Naive B cell (primary cell): ENCODE results near the gene CCDC158. TPM values are rescaled to one million over a fixed set of nuclear protein-coding genes. Genes with fewer than 3 reads are reported as not detected.

ENCODE experiments used
- ATAC-seq, 2 donors: fragments of 150-1000 bp; cut with Tn5 transposase; 2 replicates each; pipeline ENCODE4 v1.10.0; 2021; ENCODE audit warnings: low read depth in 2 of 2, mild to moderate bottlenecking in 2 of 2, moderate library complexity in 2 of 2
- DNase-seq: peaks from one replicate; pipeline ENCODE4 v3.0.0; 2022
- H3K27ac Mint-ChIP-seq, 6 donors: one replicate each; pipeline ENCODE4 v1.8.0; 2020 to 2022; ENCODE audit warnings: mild to moderate bottlenecking in 6 of 6, mixed read lengths in 6 of 6, moderate library complexity in 5 of 6, inconsistent platforms in 2 of 6
- H3K27me3 Mint-ChIP-seq, 3 donors: one replicate each; pipeline ENCODE4 v1.8.0; 2021 to 2022; ENCODE audit warnings: mixed read lengths in 3 of 3, mild to moderate bottlenecking in 1 of 3
- H3K36me3 Mint-ChIP-seq, 2 donors: one replicate each; pipeline ENCODE4 v1.8.0; 2020 to 2022; ENCODE audit warnings: mixed read lengths in 2 of 2, inconsistent platforms in 1 of 2, mild to moderate bottlenecking in 1 of 2
- H3K4me1 Mint-ChIP-seq, 3 donors: one replicate each; pipeline ENCODE4 v1.8.0; 2020 to 2022; ENCODE audit warnings: mixed read lengths in 3 of 3, inconsistent platforms in 1 of 3, mild to moderate bottlenecking in 1 of 3, moderate library complexity in 1 of 3
- H3K4me3 Mint-ChIP-seq, 8 donors: one replicate each; pipeline ENCODE4 v1.8.0; 2020 to 2022; ENCODE audit warnings: mild to moderate bottlenecking in 8 of 8, mixed read lengths in 8 of 8, moderate library complexity in 8 of 8, inconsistent platforms in 2 of 8
- H3K9me3 Mint-ChIP-seq, 7 donors: one replicate each; pipeline ENCODE4 v1.8.0; 2020 to 2022; ENCODE audit warnings: mixed read lengths in 7 of 7, mild to moderate bottlenecking in 5 of 7, inconsistent platforms in 2 of 7, moderate library complexity in 1 of 7
- polyA plus RNA-seq, 6 donors: library from polyadenylated mRNA; unstranded; fragments of 300-500 nt; fragmentation: Illumina TruSeq; gene quantifications; one replicate each; pipeline ENCODE4 v1.2.3, GENCODE V29; 2021; ENCODE audit warnings: low read depth in 6 of 6

The CCDC158 gene
- polyA plus RNA-seq, 6 donors from 2014 or later = not detected

- Mint-ChIP-seq H3K4me3 (no peak overlapping the region), H3K27me3 (peaks cover 8 to 30% (median 18%) of the 10 kb centered on the region in 3 donors), H3K4me1 (no peaks in the 10 kb centered on the region), H3K9me3 (no peaks in the 10 kb centered on the region), H3K27ac (no peak overlapping the region), H3K36me3 (no peaks in the 10 kb centered on the region)
- no peak for ATAC-seq
- no peak for DNase-seq
These were observed 147.9 kb downstream of the CCDC158 start for GRCh38 chr4:76272999-76273398.

- Mint-ChIP-seq H3K27ac (no peak overlapping the region), H3K36me3 (no peaks in the 10 kb centered on the region), H3K4me1 (no peaks in the 10 kb centered on the region), H3K9me3 (no peaks in the 10 kb centered on the region), H3K4me3 (no peak overlapping the region), H3K27me3 (peaks cover 8 to 30% (median 18%) of the 10 kb centered on the region in 3 donors)
- DNase-seq (no peak), ATAC-seq (no peak)
These were observed 148.4 kb downstream of the CCDC158 start for GRCh38 chr4:76272582-76272981.

GRCh38 chr4:76272073-76272472 is 148.9 kb downstream of the CCDC158 start:
- H3K27me3 Mint-ChIP-seq = peaks cover 8 to 30% (median 18%) of the 10 kb centered on the region in 3 donors
- H3K9me3 Mint-ChIP-seq = no peaks in the 10 kb centered on the region
- H3K36me3 Mint-ChIP-seq = no peaks in the 10 kb centered on the region
- H3K27ac Mint-ChIP-seq = no peak overlapping the region
- H3K4me3 Mint-ChIP-seq = no peak overlapping the region
- DNase-seq = no peak
- no peaks in the 10 kb centered on the region for H3K4me1 Mint-ChIP-seq
- no peak for ATAC-seq

- no peak for DNase-seq
- Mint-ChIP-seq H3K4me3 (no peak overlapping the region), H3K4me1 (no peaks in the 10 kb centered on the region), H3K27ac (peak overlapping the region in 1 of 6 donors; percentile 8), H3K9me3 (no peaks in the 10 kb centered on the region), H3K36me3 (no peaks in the 10 kb centered on the region), H3K27me3 (peaks cover 8 to 27% (median 13%) of the 10 kb centered on the region in 3 donors)
- no peak for ATAC-seq
These were observed 149.7 kb downstream of the CCDC158 start for GRCh38 chr4:76271248-76271647.

GRCh38 chr4:76270244-76271175 is 150.4 kb downstream of the CCDC158 start:
- no peak for ATAC-seq
- no peak overlapping the region for H3K27ac Mint-ChIP-seq
- H3K4me3 Mint-ChIP-seq = peak overlapping the region in 1 of 8 donors; percentile 31
- no peaks in the 10 kb centered on the region for H3K36me3 Mint-ChIP-seq
- no peaks in the 10 kb centered on the region for H3K9me3 Mint-ChIP-seq
- no peaks in the 10 kb centered on the region for H3K4me1 Mint-ChIP-seq
- H3K27me3 Mint-ChIP-seq = peaks cover 7 to 20% (median 8%) of the 10 kb centered on the region in 3 donors
- no peak for DNase-seq

GRCh38 chr4:76267811-76268210 is 153.1 kb downstream of the CCDC158 start:
- DNase-seq (no peak), ATAC-seq (no peak)
- H3K4me1 Mint-ChIP-seq = no peaks in the 10 kb centered on the region
- H3K27me3 Mint-ChIP-seq = peaks cover 0 to 10% (median under 1%) of the 10 kb centered on the region in 3 donors
- H3K9me3 Mint-ChIP-seq = no peaks in the 10 kb centered on the region
- no peaks in the 10 kb centered on the region for H3K36me3 Mint-ChIP-seq
- H3K4me3 Mint-ChIP-seq = no peak overlapping the region
- H3K27ac Mint-ChIP-seq = no peak overlapping the region

GRCh38 chr4:76266627-76267026 is 154.3 kb downstream of the CCDC158 start:
- no peak overlapping the region for H3K27ac Mint-ChIP-seq
- no peak for DNase-seq
- H3K9me3 Mint-ChIP-seq = no peaks in the 10 kb centered on the region
- no peaks in the 10 kb centered on the region for H3K36me3 Mint-ChIP-seq
- no peaks in the 10 kb centered on the region for H3K4me1 Mint-ChIP-seq
- peaks cover 0 to 10% (median 5%) of the 10 kb centered on the region in 3 donors for H3K27me3 Mint-ChIP-seq
- no peak for ATAC-seq
- H3K4me3 Mint-ChIP-seq = no peak overlapping the region

GRCh38 chr4:76265631-76266218 is 155.2 kb downstream of the CCDC158 start:
- Mint-ChIP-seq H3K4me3 (no peak overlapping the region), H3K27me3 (peaks cover 0 to 5% (median 4%) of the 10 kb centered on the region in 3 donors), H3K27ac (no peak overlapping the region), H3K4me1 (no peaks in the 10 kb centered on the region), H3K9me3 (no peaks in the 10 kb centered on the region), H3K36me3 (no peaks in the 10 kb centered on the region)
- ATAC-seq (no peak), DNase-seq (no peak)

Other genes with a start within 250 kb of the CCDC158 start
- 10 to 100 TPM in 5 of 6 donors, 1 to 10 TPM in 1; 8.7 to 17.2 (median 15.6) TPM for gene SCARB2, start 207.3 kb downstream of the CCDC158 start, polyA plus RNA-seq
- under 1 TPM in 2 of 6 donors, not detected in 4; 0.31 to 0.60 TPM for gene FAM47E, start 169.4 kb downstream of the CCDC158 start, polyA plus RNA-seq
- gene STBD1, start 114.4 kb downstream of the CCDC158 start, polyA plus RNA-seq = not detected
- gene SHROOM3, start 14.1 kb upstream of the CCDC158 start, polyA plus RNA-seq = under 1 TPM in 3 of 6 donors, not detected in 3; 0.40 to 0.95 (median 0.69) TPM